ENCODE results near the gene DSCAML1.

DNA sequence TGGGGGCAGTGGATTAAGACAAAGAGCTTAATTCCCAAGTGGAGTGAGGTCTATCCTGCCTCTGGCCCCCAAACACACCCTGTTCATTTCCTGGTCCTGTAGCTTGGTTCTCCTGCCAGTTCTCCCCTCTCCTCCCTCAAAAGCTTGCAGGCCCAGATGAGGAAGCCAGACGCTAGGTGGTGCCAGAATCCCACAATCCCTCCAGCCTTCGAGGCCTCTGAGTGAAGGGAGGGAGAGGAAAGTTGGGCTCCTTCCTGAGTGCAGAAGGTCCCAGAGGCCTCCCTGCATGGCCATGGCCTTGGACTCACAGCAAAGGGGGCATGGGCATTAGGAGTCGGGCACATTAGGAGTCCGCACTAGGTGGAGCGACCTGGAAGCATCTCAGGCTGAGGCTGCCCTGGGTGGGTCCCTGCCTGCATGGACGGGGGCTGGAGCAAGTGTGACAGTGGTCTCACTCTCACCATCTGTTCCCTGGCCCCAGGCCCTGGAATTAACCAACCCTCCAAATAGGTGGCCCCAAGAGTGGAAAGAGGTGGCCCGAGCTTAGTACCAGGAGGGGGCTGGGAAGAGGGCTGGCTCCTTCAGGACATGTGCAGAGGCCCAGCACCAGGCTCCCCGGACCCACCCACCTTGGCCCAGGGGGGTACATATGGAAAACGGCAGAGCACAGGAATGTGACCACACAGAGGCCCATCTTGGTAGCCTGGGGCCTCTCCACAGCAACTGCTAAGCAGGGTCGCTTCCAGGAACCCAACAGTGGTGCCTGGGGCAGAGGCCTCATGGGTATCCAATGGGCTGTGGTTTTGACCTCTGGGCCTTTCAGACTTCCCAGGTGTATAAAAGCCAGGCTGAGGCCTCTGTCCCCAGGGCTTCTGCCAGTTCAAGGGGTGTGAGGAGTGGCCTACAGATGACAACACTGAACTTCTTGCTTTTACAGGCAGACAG, 22.4 kb upstream of the DSCAML1 start:
- TF ChIP-seq TAF1 (IDR thresholded peaks at IDR 0.05; ENCODE audit: low read depth, low read length): no peak
- no peak for TF ChIP-seq POLR2AphosphoS5 (IDR thresholded peaks at IDR 0.05; ENCODE audit: low read depth, low read length)
- TF ChIP-seq SPI1 (IDR thresholded peaks at IDR 0.05; ENCODE audit: low read depth, low read length): no peak

Data from GM12891 (cell line).